Measurements from ENCODE around the gene KCTD6.

DNA sequence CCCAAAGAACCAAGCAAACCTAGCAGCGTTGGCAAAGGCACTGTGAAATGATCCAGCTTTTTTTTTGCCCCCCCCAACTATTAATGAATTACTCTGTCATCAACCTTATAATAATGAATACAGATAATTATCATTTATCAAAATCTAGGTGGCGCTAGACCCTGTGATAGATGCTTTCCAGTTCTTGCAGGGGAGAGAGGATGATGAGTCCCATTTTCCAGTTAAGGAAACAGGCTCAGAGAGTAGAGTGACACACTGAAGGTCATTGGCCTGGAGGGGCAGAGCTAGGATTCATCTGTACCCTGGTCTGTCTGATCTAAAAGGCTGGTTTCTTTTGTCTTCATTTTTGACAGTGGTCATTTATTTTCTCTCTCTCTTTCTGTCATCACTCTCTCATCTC is 40.1 kb downstream of the KCTD6 start:
- TF ChIP-seq, protein P1, sequence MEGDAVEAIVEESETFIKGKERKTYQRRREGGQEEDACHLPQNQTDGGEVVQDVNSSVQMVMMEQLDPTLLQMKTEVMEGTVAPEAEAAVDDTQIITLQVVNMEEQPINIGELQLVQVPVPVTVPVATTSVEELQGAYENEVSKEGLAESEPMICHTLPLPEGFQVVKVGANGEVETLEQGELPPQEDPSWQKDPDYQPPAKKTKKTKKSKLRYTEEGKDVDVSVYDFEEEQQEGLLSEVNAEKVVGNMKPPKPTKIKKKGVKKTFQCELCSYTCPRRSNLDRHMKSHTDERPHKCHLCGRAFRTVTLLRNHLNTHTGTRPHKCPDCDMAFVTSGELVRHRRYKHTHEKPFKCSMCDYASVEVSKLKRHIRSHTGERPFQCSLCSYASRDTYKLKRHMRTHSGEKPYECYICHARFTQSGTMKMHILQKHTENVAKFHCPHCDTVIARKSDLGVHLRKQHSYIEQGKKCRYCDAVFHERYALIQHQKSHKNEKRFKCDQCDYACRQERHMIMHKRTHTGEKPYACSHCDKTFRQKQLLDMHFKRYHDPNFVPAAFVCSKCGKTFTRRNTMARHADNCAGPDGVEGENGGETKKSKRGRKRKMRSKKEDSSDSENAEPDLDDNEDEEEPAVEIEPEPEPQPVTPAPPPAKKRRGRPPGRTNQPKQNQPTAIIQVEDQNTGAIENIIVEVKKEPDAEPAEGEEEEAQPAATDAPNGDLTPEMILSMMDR (conservative IDR thresholded peaks at IDR 0.05; ENCODE audit: low read depth in 2 of 2) = peak; percentile 48 to 52
- TF ChIP-seq EZH2 (IDR thresholded peaks at IDR 0.05; ENCODE audit: low read depth, unreplicated experiment) (no peak), ZNF114 (CRISPR knock-in tag; IDR thresholded peaks at IDR 0.05) (no peak), POLR2AphosphoS5 (IDR thresholded peaks at IDR 0.05; ENCODE audit: low read depth) (no peak), EZH2phosphoT487 (IDR thresholded peaks at IDR 0.05; ENCODE audit: unreplicated experiment) (no peak), ZNF331 (CRISPR knock-in tag; IDR thresholded peaks at IDR 0.05; ENCODE audit: low read depth) (no peak), NANOG (IDR thresholded peaks at IDR 0.05; ENCODE audit: borderline replicate concordance) (no peak), JUNB (IDR thresholded peaks at IDR 0.05; ENCODE audit: unreplicated experiment) (no peak), CREB1 (CRISPR knock-in tag; IDR thresholded peaks at IDR 0.05; ENCODE audit: low read depth) (no peak), STAT1 (IDR thresholded peaks at IDR 0.05; ENCODE audit: unreplicated experiment) (no peak)
- TF ChIP-seq, protein P2, sequence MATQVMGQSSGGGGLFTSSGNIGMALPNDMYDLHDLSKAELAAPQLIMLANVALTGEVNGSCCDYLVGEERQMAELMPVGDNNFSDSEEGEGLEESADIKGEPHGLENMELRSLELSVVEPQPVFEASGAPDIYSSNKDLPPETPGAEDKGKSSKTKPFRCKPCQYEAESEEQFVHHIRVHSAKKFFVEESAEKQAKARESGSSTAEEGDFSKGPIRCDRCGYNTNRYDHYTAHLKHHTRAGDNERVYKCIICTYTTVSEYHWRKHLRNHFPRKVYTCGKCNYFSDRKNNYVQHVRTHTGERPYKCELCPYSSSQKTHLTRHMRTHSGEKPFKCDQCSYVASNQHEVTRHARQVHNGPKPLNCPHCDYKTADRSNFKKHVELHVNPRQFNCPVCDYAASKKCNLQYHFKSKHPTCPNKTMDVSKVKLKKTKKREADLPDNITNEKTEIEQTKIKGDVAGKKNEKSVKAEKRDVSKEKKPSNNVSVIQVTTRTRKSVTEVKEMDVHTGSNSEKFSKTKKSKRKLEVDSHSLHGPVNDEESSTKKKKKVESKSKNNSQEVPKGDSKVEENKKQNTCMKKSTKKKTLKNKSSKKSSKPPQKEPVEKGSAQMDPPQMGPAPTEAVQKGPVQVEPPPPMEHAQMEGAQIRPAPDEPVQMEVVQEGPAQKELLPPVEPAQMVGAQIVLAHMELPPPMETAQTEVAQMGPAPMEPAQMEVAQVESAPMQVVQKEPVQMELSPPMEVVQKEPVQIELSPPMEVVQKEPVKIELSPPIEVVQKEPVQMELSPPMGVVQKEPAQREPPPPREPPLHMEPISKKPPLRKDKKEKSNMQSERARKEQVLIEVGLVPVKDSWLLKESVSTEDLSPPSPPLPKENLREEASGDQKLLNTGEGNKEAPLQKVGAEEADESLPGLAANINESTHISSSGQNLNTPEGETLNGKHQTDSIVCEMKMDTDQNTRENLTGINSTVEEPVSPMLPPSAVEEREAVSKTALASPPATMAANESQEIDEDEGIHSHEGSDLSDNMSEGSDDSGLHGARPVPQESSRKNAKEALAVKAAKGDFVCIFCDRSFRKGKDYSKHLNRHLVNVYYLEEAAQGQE (IDR thresholded peaks at IDR 0.05; ENCODE audit: unreplicated experiment) = no peak
